Effector memory CD4-positive, alpha-beta T cell (primary cell): ENCODE measurements around the gene NRP2.

Experiments
- DNase-seq, 3 donors: peaks; one replicate each; pipeline ENCODE4 v3.0.0-alpha.2; 2020
- H3K27ac ChIP-seq: 2 replicates; pipeline ENCODE4 v1.7.0; 2013; ENCODE audit warnings: mild to moderate bottlenecking, low read length, moderate library complexity; ENCODE audit not compliant: insufficient read depth, poor library complexity, severe bottlenecking
- H3K27me3 ChIP-seq: replicated peaks from 2 replicates; pipeline ENCODE4 v1.7.0; 2013; ENCODE audit warnings: mild to moderate bottlenecking, low read length; ENCODE audit not compliant: insufficient read depth, control insufficient read depth, poor library complexity, severe bottlenecking
- H3K36me3 ChIP-seq: 2 replicates; pipeline ENCODE4 v1.7.0; 2013; ENCODE audit warnings: mild to moderate bottlenecking, low read length, moderate library complexity; ENCODE audit not compliant: control insufficient read depth, insufficient read depth
- H3K4me1 ChIP-seq: 2 replicates; pipeline ENCODE4 v1.7.0; 2013; ENCODE audit warnings: low read length, mild to moderate bottlenecking; ENCODE audit not compliant: control insufficient read depth, insufficient read depth, poor library complexity, severe bottlenecking
- H3K4me3 ChIP-seq: 2 replicates; pipeline ENCODE4 v1.7.0; 2013; ENCODE audit warnings: low read length, low read depth, mild to moderate bottlenecking; ENCODE audit not compliant: insufficient read depth, poor library complexity, severe bottlenecking
- H3K9me3 ChIP-seq: 2 replicates; pipeline ENCODE4 v1.7.0; 2013; ENCODE audit warnings: mild to moderate bottlenecking, low read length, moderate library complexity; ENCODE audit not compliant: control insufficient read depth

Gene NRP2

DNA sequence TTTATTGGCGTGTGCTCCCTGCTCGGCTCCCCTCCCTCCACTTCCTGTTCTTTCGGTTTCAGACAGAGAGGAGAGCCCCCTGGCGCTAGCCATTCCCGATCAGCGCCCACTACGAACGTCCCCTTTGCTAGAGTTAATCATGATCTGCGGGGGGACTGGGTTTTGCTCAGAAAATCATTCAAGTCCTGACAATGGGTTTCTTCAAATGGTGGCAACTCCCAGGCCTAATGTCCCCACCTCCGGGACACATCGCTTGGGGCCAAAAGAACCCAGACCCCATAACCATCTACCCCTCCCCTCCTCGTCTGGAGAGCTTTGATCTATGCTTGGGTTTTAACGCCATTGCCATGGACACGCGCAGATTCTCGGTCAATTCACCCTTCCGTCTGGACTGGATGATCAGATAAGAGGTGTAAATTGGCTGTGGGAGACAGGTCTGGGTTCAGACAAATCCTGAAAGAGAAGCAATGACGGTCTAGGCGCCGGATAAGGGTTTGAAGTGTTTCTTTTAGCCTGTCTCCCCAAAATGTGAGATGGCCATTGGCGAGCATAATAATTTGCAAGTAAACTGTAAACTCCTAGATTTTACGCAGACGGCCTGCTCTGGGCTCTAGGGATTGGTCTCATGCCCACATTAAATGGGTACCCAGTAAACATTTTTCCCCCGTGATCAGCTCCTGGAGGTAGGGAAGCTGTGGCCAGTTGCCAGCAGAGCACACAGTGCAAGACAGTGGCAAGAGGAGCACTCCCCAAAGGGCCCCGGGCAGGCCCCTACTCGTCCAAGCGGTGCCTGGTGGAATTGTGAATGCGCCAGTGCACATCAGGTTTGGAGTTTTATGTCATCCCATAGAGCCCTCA lies 4.7 kb downstream of the NRP2 start:
- Histone ChIP-seq H3K27ac (no peak overlapping the region), H3K4me1 (peaks cover 17% of the 10 kb centered on the region), H3K4me3 (no peak overlapping the region), H3K9me3 (no peaks in the 10 kb centered on the region), H3K36me3 (no peaks in the 10 kb centered on the region), H3K27me3 (peaks cover 28% of the 10 kb centered on the region)
- no peak for DNase-seq

GRCh38 chr2:205687641-205687956 lies 5.3 kb downstream of the NRP2 start:
- no peak overlapping the region for H3K4me3 ChIP-seq
- DNase-seq: no peak
- H3K4me1 ChIP-seq: peaks cover 17% of the 10 kb centered on the region
- H3K36me3 ChIP-seq: no peaks in the 10 kb centered on the region
- H3K27ac ChIP-seq: no peak overlapping the region
- no peaks in the 10 kb centered on the region for H3K9me3 ChIP-seq
- H3K27me3 ChIP-seq: peaks cover 22% of the 10 kb centered on the region

- Histone ChIP-seq H3K27me3 (peaks cover 14% of the 10 kb centered on the region), H3K27ac (no peak overlapping the region), H3K4me1 (peaks cover 11% of the 10 kb centered on the region), H3K4me3 (no peak overlapping the region), H3K36me3 (no peaks in the 10 kb centered on the region), H3K9me3 (no peaks in the 10 kb centered on the region)
- no peak for DNase-seq
Measured at GRCh38 chr2:205688417-205689200, 6.3 kb downstream of the NRP2 start.

DNA sequence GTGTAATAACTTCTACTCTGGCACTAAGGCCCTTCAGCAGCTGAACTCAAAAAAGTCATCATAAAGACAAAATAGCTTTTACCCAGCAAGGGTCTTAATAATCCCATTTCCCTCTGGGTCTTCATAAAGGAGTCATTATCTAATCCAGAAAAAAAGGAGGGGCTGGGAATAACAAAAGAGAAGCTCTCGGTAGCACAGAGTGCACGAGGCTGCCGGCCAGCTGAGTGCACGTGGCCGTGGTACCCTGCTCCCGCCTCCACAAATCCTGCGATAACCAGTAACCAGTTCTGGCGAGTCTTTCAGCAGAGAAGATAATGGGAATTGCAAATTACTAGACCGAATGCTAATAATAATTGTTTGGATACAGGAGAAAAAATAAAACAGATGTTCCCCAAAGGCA lies 7.5 kb downstream of the NRP2 start:
- peaks cover 11% of the 10 kb centered on the region for H3K27me3 ChIP-seq
- no peak for DNase-seq
- peaks cover 11% of the 10 kb centered on the region for H3K4me1 ChIP-seq
- no peak overlapping the region for H3K4me3 ChIP-seq
- H3K27ac ChIP-seq: no peak overlapping the region
- H3K9me3 ChIP-seq: no peaks in the 10 kb centered on the region
- no peaks in the 10 kb centered on the region for H3K36me3 ChIP-seq

GRCh38 chr2:205692104-205692503 lies 9.8 kb downstream of the NRP2 start:
- Histone ChIP-seq H3K27me3 (no peaks in the 10 kb centered on the region), H3K27ac (no peak overlapping the region), H3K9me3 (no peaks in the 10 kb centered on the region), H3K4me1 (no peaks in the 10 kb centered on the region), H3K4me3 (no peak overlapping the region), H3K36me3 (no peaks in the 10 kb centered on the region)
- no peak for DNase-seq

GRCh38 chr2:205694256-205694655 lies 12.0 kb downstream of the NRP2 start:
- Histone ChIP-seq H3K27me3 (no peaks in the 10 kb centered on the region), H3K4me3 (no peak overlapping the region), H3K4me1 (no peaks in the 10 kb centered on the region), H3K36me3 (no peaks in the 10 kb centered on the region), H3K9me3 (no peaks in the 10 kb centered on the region), H3K27ac (no peak overlapping the region)
- no peak for DNase-seq

DNA sequence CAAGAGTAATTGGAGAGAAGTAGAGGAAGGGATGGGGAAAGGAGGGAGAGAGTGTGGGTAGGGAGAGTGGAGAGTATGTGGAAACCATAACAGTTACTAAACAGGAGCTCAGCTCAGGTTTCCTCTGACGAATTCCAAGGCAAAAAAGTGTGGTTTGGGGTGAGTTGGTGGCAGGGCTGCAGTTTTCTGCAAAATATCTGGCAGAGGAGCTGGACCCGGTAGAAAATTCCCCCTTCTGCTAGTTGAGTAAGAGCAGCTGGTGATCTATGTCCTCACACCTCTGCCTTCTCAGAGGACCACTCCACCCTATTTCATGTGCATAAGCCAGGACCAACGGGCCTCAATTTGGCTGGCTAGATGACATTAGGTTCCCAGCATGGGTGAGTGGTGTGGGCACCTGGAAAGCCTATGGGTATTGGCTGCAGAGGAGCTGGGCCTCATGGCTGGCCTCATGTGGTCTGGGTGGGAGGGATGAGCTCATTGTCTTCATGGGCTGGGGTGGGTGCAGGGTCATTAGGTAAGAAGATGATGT lies 13.2 kb downstream of the NRP2 start:
- H3K4me3 ChIP-seq: no peak overlapping the region
- no peak for DNase-seq
- no peaks in the 10 kb centered on the region for H3K4me1 ChIP-seq
- H3K27ac ChIP-seq: no peak overlapping the region
- no peaks in the 10 kb centered on the region for H3K27me3 ChIP-seq
- H3K36me3 ChIP-seq: no peaks in the 10 kb centered on the region
- H3K9me3 ChIP-seq: no peaks in the 10 kb centered on the region

DNA sequence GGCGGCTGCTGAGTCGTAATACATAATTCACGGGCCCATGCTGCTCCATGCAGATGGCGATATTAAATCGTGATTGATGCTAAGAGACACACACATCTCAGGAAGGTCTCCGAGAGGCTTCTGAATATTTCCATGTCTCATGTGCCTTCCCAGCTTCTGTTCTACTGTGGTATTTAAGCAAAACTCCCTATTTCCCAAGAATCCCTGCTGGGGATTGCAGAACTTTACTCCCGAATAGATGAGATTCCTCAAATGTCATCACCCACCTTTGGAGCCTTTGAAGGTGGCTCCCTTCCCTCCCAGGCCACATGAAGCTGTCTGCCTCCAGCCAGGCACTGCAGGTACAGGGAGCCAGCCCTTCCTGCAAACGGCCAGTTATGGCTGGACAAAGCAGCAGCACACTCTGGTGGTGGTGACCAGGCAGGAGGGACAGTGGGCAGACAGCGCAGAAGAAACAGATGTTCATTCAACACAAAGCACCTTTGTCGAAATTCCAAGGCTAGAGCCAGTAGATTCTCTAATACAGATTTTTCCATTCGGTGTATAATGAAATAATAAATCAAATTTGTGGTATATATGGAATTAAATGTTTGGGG lies 14.1 kb downstream of the NRP2 start:
- H3K36me3 ChIP-seq: no peaks in the 10 kb centered on the region
- no peak for DNase-seq
- H3K4me3 ChIP-seq: no peak overlapping the region
- H3K4me1 ChIP-seq: no peaks in the 10 kb centered on the region
- no peak overlapping the region for H3K27ac ChIP-seq
- no peaks in the 10 kb centered on the region for H3K27me3 ChIP-seq
- no peaks in the 10 kb centered on the region for H3K9me3 ChIP-seq

- no peak overlapping the region for H3K27ac ChIP-seq
- H3K4me3 ChIP-seq: no peak overlapping the region
- H3K9me3 ChIP-seq: no peaks in the 10 kb centered on the region
- DNase-seq: no peak
- no peaks in the 10 kb centered on the region for H3K36me3 ChIP-seq
- no peaks in the 10 kb centered on the region for H3K27me3 ChIP-seq
- no peaks in the 10 kb centered on the region for H3K4me1 ChIP-seq
Measured at GRCh38 chr2:205696927-205697441, 14.7 kb downstream of the NRP2 start.
